Osteocyte (in vitro differentiated cells): ENCODE data around the gene ANO9. TPM values are rescaled to one million over a fixed set of nuclear protein-coding genes. Genes with fewer than 3 reads are reported as not detected.

Source experiments
- DNase-seq: peaks from one replicate; pipeline ENCODE4 v3.0.0; 2021; ENCODE audit warnings: mixed read lengths; ENCODE audit not compliant: unreplicated experiment; ENCODE audit errors: extremely low spot score
- H3K27ac Mint-ChIP-seq: one replicate; pipeline ENCODE4 v1.8.0; 2021; ENCODE audit warnings: mild to moderate bottlenecking, mixed read lengths; ENCODE audit not compliant: unreplicated experiment
- H3K27me3 Mint-ChIP-seq: one replicate; pipeline ENCODE4 v1.8.0; 2021; ENCODE audit warnings: mixed read lengths; ENCODE audit not compliant: unreplicated experiment
- H3K36me3 Mint-ChIP-seq: one replicate; pipeline ENCODE4 v1.8.0; 2021; ENCODE audit warnings: mixed read lengths; ENCODE audit not compliant: unreplicated experiment
- H3K4me1 Mint-ChIP-seq: one replicate; pipeline ENCODE4 v1.8.0; 2021; ENCODE audit warnings: mixed read lengths; ENCODE audit not compliant: unreplicated experiment
- H3K4me3 Mint-ChIP-seq: one replicate; pipeline ENCODE4 v1.8.0; 2021; ENCODE audit warnings: mild to moderate bottlenecking, moderate library complexity, mixed read lengths; ENCODE audit not compliant: unreplicated experiment
- H3K9me3 Mint-ChIP-seq: one replicate; pipeline ENCODE4 v1.8.0; 2021; ENCODE audit warnings: mixed read lengths; ENCODE audit not compliant: unreplicated experiment
- total RNA-seq: library from RNA; stranded (reverse); gene quantifications from 2 replicates; pipeline ENCODE4 v1.2.1, GENCODE V29; 2021
- TF ChIP-seq, protein P1 (sequence below): fragments of 200-600 bp; sonication (generic); IDR thresholded peaks from 2 replicates; pipeline ENCODE4 v1.5.0; 2021; ENCODE audit warnings: antibody characterized with exemption, mild to moderate bottlenecking, moderate library complexity

ANO9 gene
- total RNA-seq, 1 donor from 2014 or later, result not detected

DNA sequence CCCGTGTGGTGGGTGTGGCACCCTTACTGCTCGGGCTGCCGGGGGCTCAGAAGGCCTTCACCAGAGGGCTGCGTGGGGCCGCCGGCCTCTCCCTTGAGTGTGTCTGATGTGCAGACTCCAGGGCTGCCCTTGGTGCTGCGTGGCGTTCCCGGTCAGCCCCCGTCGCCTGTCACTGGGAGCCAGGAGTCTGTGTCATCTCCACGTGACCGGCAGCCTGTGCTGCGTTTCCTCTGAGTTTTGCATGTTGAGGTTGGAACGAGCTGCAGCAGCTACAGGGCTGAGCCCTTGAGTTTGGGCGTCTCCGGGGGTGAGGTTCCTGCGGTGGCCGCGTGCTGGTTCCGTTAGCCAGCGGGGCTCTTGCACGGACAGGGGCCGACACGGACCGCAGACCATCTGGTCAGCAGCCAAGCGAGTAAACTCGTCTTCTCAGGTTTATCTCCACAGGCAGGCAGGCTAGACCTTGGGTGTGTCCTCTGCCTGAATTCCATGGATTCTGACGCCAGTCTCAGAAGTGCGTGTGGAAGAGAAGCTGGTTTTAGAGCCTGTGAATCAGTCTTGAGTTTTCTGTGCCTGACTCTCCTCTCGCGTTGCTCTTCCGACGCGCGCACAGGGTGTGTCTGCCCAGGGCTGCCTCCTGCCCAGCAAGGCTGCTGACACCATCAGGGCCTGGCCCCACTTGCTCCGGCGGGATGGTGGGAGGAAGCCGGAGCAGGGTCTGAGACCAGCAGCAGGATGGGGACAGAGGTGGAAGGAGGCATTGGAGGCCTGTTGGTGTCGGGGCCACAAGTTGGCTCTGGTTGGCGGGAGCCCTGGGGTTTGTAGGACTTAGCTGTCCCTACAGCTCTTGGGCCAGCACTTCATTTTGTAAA, 18.8 kb upstream of the ANO9 start:
- H3K9me3 Mint-ChIP-seq, result no peaks in the 10 kb centered on the region
- H3K27ac Mint-ChIP-seq, result no peak overlapping the region
- DNase-seq, result no peak
- no peaks in the 10 kb centered on the region for H3K27me3 Mint-ChIP-seq
- peaks cover 13% of the 10 kb centered on the region for H3K4me1 Mint-ChIP-seq
- TF ChIP-seq, protein P1, sequence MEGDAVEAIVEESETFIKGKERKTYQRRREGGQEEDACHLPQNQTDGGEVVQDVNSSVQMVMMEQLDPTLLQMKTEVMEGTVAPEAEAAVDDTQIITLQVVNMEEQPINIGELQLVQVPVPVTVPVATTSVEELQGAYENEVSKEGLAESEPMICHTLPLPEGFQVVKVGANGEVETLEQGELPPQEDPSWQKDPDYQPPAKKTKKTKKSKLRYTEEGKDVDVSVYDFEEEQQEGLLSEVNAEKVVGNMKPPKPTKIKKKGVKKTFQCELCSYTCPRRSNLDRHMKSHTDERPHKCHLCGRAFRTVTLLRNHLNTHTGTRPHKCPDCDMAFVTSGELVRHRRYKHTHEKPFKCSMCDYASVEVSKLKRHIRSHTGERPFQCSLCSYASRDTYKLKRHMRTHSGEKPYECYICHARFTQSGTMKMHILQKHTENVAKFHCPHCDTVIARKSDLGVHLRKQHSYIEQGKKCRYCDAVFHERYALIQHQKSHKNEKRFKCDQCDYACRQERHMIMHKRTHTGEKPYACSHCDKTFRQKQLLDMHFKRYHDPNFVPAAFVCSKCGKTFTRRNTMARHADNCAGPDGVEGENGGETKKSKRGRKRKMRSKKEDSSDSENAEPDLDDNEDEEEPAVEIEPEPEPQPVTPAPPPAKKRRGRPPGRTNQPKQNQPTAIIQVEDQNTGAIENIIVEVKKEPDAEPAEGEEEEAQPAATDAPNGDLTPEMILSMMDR, result no peak
- no peak overlapping the region for H3K4me3 Mint-ChIP-seq
- peaks cover 10% of the 10 kb centered on the region for H3K36me3 Mint-ChIP-seq

DNA sequence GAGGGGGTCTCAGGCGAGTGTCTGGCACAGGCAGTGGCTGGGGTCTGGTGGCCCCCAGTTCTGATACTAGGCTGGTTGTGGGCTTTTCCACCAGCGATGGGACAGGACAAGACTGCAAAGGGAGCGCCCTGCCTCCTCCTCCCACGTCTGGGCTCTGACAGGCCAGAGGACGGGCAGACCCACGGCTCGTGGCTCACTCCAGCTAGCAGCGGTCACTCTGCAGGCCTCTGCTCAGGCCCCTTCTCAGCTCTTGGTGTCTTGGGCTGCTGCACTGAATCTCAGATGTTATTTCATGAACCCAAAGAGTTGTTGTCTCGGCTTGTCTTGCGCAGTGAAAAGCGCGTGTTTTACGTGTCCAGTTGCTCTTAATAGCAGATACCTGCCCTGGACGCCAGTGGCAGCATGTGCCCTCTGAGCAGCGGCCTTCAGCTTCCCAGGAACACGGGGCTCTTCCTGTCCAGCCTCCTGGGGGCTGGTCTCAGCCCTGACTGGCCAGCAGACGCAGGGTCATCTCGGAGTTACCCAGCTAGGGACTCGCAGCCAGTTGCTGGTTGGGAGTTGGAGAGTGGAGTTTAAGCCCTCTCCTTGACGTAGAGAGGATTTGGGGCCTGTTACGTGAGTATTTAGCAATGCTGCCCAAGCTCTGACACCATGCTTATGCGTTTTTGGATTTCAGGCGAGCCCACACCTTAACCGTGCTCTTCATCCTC, 17.9 kb upstream of the ANO9 start:
- Mint-ChIP-seq H3K9me3 (no peaks in the 10 kb centered on the region), H3K4me3 (no peak overlapping the region), H3K4me1 (peaks cover 20% of the 10 kb centered on the region), H3K27me3 (no peaks in the 10 kb centered on the region), H3K36me3 (peaks cover 10% of the 10 kb centered on the region), H3K27ac (no peak overlapping the region)
- TF ChIP-seq, protein P1, result no peak
- DNase-seq, result no peak

DNA sequence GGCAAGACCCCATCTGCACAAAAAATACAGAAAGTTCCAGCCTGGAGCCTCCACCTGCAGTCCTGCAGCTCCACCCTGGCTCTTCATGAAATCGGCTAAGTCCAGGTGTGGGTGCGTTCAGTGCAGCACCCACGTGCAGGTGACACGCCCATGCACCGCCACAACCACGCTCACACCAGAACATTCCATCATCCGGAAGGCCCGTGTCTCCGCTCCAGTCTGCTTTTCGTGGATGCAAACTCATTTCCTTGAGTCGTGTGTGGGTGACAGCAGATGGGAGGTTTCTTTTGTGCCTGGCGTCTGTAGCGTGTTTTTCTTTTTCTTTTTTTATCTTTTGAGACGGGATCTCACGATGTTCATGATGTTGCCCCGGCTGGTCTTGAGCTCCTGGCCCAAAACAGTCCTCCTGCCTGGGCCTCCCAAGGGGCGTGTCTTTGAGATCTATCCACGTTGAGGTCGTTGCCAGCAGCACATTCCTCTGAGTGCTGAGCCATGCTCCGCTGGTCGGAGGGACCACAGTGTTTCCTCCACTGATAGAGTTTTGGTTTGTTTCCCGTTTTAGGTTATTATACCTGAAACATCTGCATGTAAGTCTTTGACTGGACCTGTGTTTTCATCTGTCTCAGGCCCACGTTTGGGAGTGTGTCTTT, 15.4 kb upstream of the ANO9 start:
- peaks cover 18% of the 10 kb centered on the region for H3K36me3 Mint-ChIP-seq
- TF ChIP-seq, protein P1, result no peak
- peaks cover 22% of the 10 kb centered on the region for H3K4me1 Mint-ChIP-seq
- no peak overlapping the region for H3K4me3 Mint-ChIP-seq
- H3K9me3 Mint-ChIP-seq, result no peaks in the 10 kb centered on the region
- no peaks in the 10 kb centered on the region for H3K27me3 Mint-ChIP-seq
- no peak for DNase-seq
- no peak overlapping the region for H3K27ac Mint-ChIP-seq

DNA sequence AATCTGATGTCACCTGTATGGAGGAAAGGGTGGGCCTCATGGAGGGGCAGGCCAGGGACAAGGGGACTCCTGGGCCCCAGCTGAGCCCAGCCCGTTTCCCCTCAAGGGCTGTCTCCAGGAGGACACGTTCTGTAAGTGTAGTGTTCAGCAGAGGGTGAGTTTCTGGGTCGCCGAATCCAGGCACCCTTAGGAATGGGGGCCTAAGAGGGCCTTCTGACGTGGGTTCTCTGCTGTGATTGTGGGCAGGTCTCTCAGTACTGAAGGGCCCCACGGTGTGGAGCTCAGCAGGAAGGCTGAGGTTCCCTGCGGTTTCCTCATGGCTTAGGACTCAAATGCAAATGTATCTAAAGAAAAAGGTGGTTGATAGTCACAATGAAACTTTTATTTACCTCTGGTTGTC, 14.7 kb upstream of the ANO9 start:
- no peaks in the 10 kb centered on the region for H3K27me3 Mint-ChIP-seq
- TF ChIP-seq, protein P1, result no peak
- H3K4me3 Mint-ChIP-seq, result no peak overlapping the region
- H3K9me3 Mint-ChIP-seq, result no peaks in the 10 kb centered on the region
- H3K36me3 Mint-ChIP-seq, result peaks cover 17% of the 10 kb centered on the region
- H3K4me1 Mint-ChIP-seq, result peaks cover 24% of the 10 kb centered on the region
- no peak overlapping the region for H3K27ac Mint-ChIP-seq
- DNase-seq, result no peak
